ENCODE data around the gene PMEPA1.

PMEPA1 gene

GRCh38 chr20:57619051-57619831 is 90.6 kb downstream of the PMEPA1 start:
- Histone ChIP-seq H3K4me1 (ENCODE audit: control insufficient read depth, insufficient read depth, low read length) (peaks cover 3% of the 10 kb centered on the region; the same call in 1 of the 2 replicates), H3K27ac (ENCODE audit: extremely low read depth, low read depth, low read length) (no peak overlapping the region), H3K4me3 (ENCODE audit: low read depth, low read length) (no peak overlapping the region), H3K36me3 (ENCODE audit: control insufficient read depth in 2 of 2, insufficient read depth in 1 of 2, low read length in 2 of 2) (no peaks in the 10 kb centered on the region), H3K9me3 (ENCODE audit: control insufficient read depth, insufficient read depth, low read depth, low read length) (no peaks in the 10 kb centered on the region)
- ChIA-PET POLR2A (no interaction called here), CTCF (interaction anchor here (0.7 to 1.4 kb wide), 6 partner anchors 18 to 602 kb away, joined by 3 to 5 read pairs (median 4); no protein-coding TSS in a partner anchor)
- no peak for TF ChIP-seq ZNF26 (tag by site-specific recombination; IDR thresholded peaks at IDR 0.05)
- TF ChIP-seq GLI2 (tag by site-specific recombination; IDR thresholded peaks at IDR 0.05; ENCODE audit: borderline replicate concordance, low read depth) = no peak
- no peak for TF ChIP-seq ZNF548 (tag by site-specific recombination; IDR thresholded peaks at IDR 0.05)
- TF ChIP-seq ZNF473 (tag by site-specific recombination; IDR thresholded peaks at IDR 0.05) = no peak
- no peak for TF ChIP-seq SALL2 (tag by site-specific recombination; IDR thresholded peaks at IDR 0.05; ENCODE audit: borderline replicate concordance)
- TF ChIP-seq SP7 (tag by site-specific recombination; IDR thresholded peaks at IDR 0.05) = peak; percentile 82
- peak; percentile 75 for TF ChIP-seq OSR2 (tag by site-specific recombination; IDR thresholded peaks at IDR 0.05)
- no peak for TF ChIP-seq ZNF175 (tag by site-specific recombination; IDR thresholded peaks at IDR 0.05)
- TF ChIP-seq ZSCAN16 (tag by site-specific recombination; IDR thresholded peaks at IDR 0.05) = no peak
- TF ChIP-seq ZNF645 (tag by site-specific recombination; IDR thresholded peaks at IDR 0.05) = no peak
- no peak for TF ChIP-seq ZNF571 (tag by site-specific recombination; IDR thresholded peaks at IDR 0.05)
- TF ChIP-seq, protein P1, sequence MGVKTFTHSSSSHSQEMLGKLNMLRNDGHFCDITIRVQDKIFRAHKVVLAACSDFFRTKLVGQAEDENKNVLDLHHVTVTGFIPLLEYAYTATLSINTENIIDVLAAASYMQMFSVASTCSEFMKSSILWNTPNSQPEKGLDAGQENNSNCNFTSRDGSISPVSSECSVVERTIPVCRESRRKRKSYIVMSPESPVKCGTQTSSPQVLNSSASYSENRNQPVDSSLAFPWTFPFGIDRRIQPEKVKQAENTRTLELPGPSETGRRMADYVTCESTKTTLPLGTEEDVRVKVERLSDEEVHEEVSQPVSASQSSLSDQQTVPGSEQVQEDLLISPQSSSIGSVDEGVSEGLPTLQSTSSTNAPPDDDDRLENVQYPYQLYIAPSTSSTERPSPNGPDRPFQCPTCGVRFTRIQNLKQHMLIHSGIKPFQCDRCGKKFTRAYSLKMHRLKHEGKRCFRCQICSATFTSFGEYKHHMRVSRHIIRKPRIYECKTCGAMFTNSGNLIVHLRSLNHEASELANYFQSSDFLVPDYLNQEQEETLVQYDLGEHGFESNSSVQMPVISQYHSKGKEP (tag by site-specific recombination; IDR thresholded peaks at IDR 0.05) = no peak
- no peak for TF ChIP-seq ZNF529 (tag by site-specific recombination; IDR thresholded peaks at IDR 0.05; ENCODE audit: insufficient replicate concordance)
- peak; percentile 72 for TF ChIP-seq ZNF600 (tag by site-specific recombination; IDR thresholded peaks at IDR 0.05)
- no peak for TF ChIP-seq ZNF555 (tag by site-specific recombination; conservative IDR thresholded peaks at IDR 0.05)
- TF ChIP-seq ZBTB20 (tag by site-specific recombination; IDR thresholded peaks at IDR 0.05) = no peak
- no peak for TF ChIP-seq ZNF132 (tag by site-specific recombination; IDR thresholded peaks at IDR 0.05; ENCODE audit: borderline replicate concordance)

- ChIA-PET POLR2A (no interaction called here), CTCF (interaction anchor here (1.2 kb wide), 1 partner anchor 18 kb away, joined by 3 read pairs; no protein-coding TSS in a partner anchor)
- H3K4me3 ChIP-seq (ENCODE audit: low read depth, low read length) = no peak overlapping the region
- no peaks in the 10 kb centered on the region for H3K9me3 ChIP-seq (ENCODE audit: control insufficient read depth, insufficient read depth, low read depth, low read length)
- no peaks in the 10 kb centered on the region for H3K36me3 ChIP-seq (ENCODE audit: control insufficient read depth in 2 of 2, insufficient read depth in 1 of 2, low read length in 2 of 2)
- no peak overlapping the region for H3K27ac ChIP-seq (ENCODE audit: extremely low read depth, low read depth, low read length)
- H3K4me1 ChIP-seq (ENCODE audit: control insufficient read depth, insufficient read depth, low read length) = peaks cover 3% of the 10 kb centered on the region; the same call in 1 of the 2 replicates
- TF ChIP-seq ZNF112 (tag by site-specific recombination; IDR thresholded peaks at IDR 0.05) (no peak), ZNF530 (tag by site-specific recombination; IDR thresholded peaks at IDR 0.05; ENCODE audit: low read depth) (no peak), ZNF48 (tag by site-specific recombination; IDR thresholded peaks at IDR 0.05) (no peak), HOXC10 (CRISPR knock-in tag; IDR thresholded peaks at IDR 0.05) (no peak), ZNF239 (tag by site-specific recombination; IDR thresholded peaks at IDR 0.05) (no peak), OSR2 (tag by site-specific recombination; IDR thresholded peaks at IDR 0.05) (no peak), KLF16 (tag by site-specific recombination; IDR thresholded peaks at IDR 0.05) (no peak), ZNF777 (tag by site-specific recombination; IDR thresholded peaks at IDR 0.05; ENCODE audit: borderline replicate concordance) (no peak)
- TF ChIP-seq, protein P2, sequence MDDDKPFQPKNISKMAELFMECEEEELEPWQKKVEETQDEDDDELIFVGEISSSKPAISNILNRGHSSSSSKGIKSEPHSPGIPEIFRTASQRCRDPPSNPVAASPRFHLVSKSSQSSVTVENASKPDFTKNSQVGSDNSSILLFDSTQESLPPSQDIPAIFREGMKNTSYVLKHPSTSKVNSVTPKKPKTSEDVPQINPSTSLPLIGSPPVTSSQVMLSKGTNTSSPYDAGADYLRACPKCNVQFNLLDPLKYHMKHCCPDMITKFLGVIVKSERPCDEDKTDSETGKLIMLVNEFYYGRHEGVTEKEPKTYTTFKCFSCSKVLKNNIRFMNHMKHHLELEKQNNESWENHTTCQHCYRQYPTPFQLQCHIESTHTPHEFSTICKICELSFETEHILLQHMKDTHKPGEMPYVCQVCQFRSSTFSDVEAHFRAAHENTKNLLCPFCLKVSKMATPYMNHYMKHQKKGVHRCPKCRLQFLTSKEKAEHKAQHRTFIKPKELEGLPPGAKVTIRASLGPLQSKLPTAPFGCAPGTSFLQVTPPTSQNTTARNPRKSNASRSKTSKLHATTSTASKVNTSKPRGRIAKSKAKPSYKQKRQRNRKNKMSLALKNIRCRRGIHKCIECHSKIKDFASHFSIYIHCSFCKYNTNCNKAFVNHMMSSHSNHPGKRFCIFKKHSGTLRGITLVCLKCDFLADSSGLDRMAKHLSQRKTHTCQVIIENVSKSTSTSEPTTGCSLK (tag by site-specific recombination; IDR thresholded peaks at IDR 0.05) = no peak
- TF ChIP-seq, protein P3, sequence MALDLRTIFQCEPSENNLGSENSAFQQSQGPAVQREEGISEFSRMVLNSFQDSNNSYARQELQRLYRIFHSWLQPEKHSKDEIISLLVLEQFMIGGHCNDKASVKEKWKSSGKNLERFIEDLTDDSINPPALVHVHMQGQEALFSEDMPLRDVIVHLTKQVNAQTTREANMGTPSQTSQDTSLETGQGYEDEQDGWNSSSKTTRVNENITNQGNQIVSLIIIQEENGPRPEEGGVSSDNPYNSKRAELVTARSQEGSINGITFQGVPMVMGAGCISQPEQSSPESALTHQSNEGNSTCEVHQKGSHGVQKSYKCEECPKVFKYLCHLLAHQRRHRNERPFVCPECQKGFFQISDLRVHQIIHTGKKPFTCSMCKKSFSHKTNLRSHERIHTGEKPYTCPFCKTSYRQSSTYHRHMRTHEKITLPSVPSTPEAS (tag by site-specific recombination; IDR thresholded peaks at IDR 0.05) = no peak
- TF ChIP-seq, protein P4, sequence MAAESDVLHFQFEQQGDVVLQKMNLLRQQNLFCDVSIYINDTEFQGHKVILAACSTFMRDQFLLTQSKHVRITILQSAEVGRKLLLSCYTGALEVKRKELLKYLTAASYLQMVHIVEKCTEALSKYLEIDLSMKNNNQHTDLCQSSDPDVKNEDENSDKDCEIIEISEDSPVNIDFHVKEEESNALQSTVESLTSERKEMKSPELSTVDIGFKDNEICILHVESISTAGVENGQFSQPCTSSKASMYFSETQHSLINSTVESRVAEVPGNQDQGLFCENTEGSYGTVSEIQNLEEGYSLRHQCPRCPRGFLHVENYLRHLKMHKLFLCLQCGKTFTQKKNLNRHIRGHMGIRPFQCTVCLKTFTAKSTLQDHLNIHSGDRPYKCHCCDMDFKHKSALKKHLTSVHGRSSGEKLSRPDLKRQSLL (tag by site-specific recombination; IDR thresholded peaks at IDR 0.05) = no peak
These were observed 91.1 kb downstream of the PMEPA1 start for GRCh38 chr20:57618764-57619050.
